GM10248 (cell line): ENCODE data around the gene FHIT.

Experiments
- CTCF ChIA-PET: fragments of 300-600 bp; sonication (Branson Sonifier 250); formaldehyde crosslinking; extraction: SDS; loops from one replicate; lab custom pipeline; 2021; ENCODE audit warnings: antibody characterized with exemption; lab: Yijun Ruan, JAX
- POLR2A ChIA-PET: fragments of 350-650 bp; sonication (Branson Sonifier 250); formaldehyde crosslinking; extraction: SDS; loops from one replicate; lab custom pipeline; 2020; ENCODE audit warnings: antibody characterized with exemption; lab: Yijun Ruan, JAX
- DNase-seq: peaks from one replicate; pipeline ENCODE4 v3.0.0; 2012; ENCODE audit errors: extremely low spot score
- TF ChIP-seq, protein P1 (sequence below): IDR thresholded peaks from 2 replicates; pipeline ENCODE4 v1.5.1; 2012; ENCODE audit warnings: mild to moderate bottlenecking, low read depth; ENCODE audit errors: extremely low read depth, missing control alignments, control extremely low read depth

Gene FHIT

DNA sequence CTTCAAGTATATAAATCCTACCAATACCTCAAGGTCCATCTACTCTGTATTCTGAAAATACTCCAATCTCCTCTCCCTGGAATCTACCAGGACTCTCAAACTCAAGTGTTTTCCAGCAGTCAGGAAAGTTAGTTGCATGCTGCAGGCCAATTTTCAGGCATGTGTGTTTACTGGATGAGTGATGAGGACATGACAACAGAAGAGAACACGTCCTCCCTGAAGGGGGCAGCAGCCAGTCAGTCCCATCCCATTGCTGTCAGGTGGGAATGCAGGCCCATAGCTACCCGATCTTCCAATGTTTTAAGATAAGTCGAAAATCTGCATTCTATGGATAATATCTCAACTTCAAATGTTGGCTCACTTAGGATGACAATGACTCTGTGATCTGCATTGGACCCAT lies 496.2 kb downstream of the FHIT start:
- TF ChIP-seq, protein P1, sequence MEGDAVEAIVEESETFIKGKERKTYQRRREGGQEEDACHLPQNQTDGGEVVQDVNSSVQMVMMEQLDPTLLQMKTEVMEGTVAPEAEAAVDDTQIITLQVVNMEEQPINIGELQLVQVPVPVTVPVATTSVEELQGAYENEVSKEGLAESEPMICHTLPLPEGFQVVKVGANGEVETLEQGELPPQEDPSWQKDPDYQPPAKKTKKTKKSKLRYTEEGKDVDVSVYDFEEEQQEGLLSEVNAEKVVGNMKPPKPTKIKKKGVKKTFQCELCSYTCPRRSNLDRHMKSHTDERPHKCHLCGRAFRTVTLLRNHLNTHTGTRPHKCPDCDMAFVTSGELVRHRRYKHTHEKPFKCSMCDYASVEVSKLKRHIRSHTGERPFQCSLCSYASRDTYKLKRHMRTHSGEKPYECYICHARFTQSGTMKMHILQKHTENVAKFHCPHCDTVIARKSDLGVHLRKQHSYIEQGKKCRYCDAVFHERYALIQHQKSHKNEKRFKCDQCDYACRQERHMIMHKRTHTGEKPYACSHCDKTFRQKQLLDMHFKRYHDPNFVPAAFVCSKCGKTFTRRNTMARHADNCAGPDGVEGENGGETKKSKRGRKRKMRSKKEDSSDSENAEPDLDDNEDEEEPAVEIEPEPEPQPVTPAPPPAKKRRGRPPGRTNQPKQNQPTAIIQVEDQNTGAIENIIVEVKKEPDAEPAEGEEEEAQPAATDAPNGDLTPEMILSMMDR, result no peak
- ChIA-PET POLR2A (no interaction called here), CTCF (interaction anchor here (0.8 to 1.7 kb wide), 2 partner anchors 19 to 616 kb away, joined by 4 read pairs; no protein-coding TSS in a partner anchor)
- DNase-seq, result no peak

DNA sequence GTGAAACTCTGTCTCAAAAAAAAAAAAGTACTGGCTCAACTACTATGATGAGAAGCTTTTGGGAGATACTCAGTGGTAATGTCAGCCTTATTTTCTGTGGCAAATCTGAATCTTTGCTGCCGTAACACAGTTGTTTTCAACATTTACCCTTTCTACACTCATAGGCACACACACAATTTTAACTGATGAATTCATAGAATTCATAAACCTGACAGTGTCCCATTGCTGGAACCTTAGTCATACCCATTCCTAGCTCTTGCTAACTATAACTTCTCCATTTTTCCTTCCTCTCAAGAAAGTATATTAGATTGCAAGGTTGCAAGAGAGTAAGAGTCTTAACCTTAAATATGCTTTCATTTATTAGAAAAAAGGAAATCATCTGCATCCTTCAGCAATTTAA lies 496.6 kb downstream of the FHIT start:
- TF ChIP-seq, protein P1, result no peak
- ChIA-PET POLR2A (no interaction called here), CTCF (interaction anchor here (1.2 to 1.7 kb wide), 2 partner anchors 19 to 616 kb away, joined by 3 to 4 read pairs; no protein-coding TSS in a partner anchor)

GRCh38 chr3:60752809-60753208 lies 498.4 kb downstream of the FHIT start:
- POLR2A ChIA-PET, result no interaction called here
- CTCF ChIA-PET, result no interaction called here
- no peak for DNase-seq
- TF ChIP-seq, protein P1, result no peak

More for the DNA sequence above, 496.6 kb downstream of the FHIT start:
- DNase-seq, result no peak

- ChIA-PET POLR2A (no interaction called here), CTCF (interaction anchor here (1.5 to 1.6 kb wide), 2 partner anchors 9 to 10 kb away, joined by 5 to 6 read pairs; no protein-coding TSS in a partner anchor)
- no peak for DNase-seq
- TF ChIP-seq, protein P1, result no peak
Measured at GRCh38 chr3:60746695-60747416, 504.4 kb downstream of the FHIT start.

GRCh38 chr3:60746043-60746638 lies 505.1 kb downstream of the FHIT start:
- TF ChIP-seq, protein P1, result no peak
- DNase-seq, result no peak
- ChIA-PET POLR2A (no interaction called here), CTCF (interaction anchor here (1.3 to 1.6 kb wide), 3 partner anchors 9 to 11 kb away, joined by 4 to 6 read pairs (median 5); no protein-coding TSS in a partner anchor)

- ChIA-PET POLR2A (no interaction called here), CTCF (no interaction called here)
- TF ChIP-seq, protein P1, result no peak
- DNase-seq, result no peak
Measured at GRCh38 chr3:60743631-60744164, 507.6 kb downstream of the FHIT start.
